PC-9 (cell line): ENCODE results near the gene B9D1. TPM values are rescaled to one million over a fixed set of nuclear protein-coding genes. Genes with fewer than 3 reads are reported as not detected.

ENCODE experiments used
- BruUV-seq: library from RNA; stranded (reverse); fragments of 400-500 nt; replicated peaks from 2 replicates; lab custom pipeline; 2021; lab: Mats Ljungman, UMichigan
- CTCF ChIA-PET: fragments of 300-600 bp; sonication (Branson Sonifier 250); formaldehyde crosslinking; loops from one replicate; lab custom pipeline; 2022; ENCODE audit warnings: antibody characterized with exemption; lab: Charles Lee
- POLR2A ChIA-PET: fragments of 300-600 bp; sonication (Branson Sonifier 250); formaldehyde crosslinking; loops from one replicate; lab custom pipeline; 2022; ENCODE audit warnings: antibody characterized with exemption; ENCODE audit not compliant: unreplicated experiment; lab: Charles Lee
- DNase-seq, 2 experiments: peaks; one replicate each; pipeline versions ENCODE4 v3.0.0 to v3.0.0-alpha.2; 2015 to 2022; ENCODE audit warnings: mixed read lengths in 1 of 2
- H2AFZ ChIP-seq: fragments of 200-600 bp; sonication (generic); 2 replicates; pipeline ENCODE4 v1.8.1; 2017; ENCODE audit warnings: antibody characterized with exemption
- H3F3A ChIP-seq: fragments of 200-600 bp; sonication (generic); 2 replicates; pipeline ENCODE4 v1.8.1; 2017; ENCODE audit warnings: antibody characterized with exemption, mild to moderate bottlenecking, low read depth; ENCODE audit not compliant: insufficient read depth
- H3K27ac ChIP-seq: fragments of 200-600 bp; sonication (generic); 2 replicates; pipeline ENCODE4 v1.6.1; 2016; ENCODE audit warnings: mixed run types
- H3K27me3 ChIP-seq: fragments of 200-600 bp; sonication (generic); 2 replicates; pipeline ENCODE4 v1.6.1; 2016; ENCODE audit warnings: low read depth, mixed run types; ENCODE audit not compliant: insufficient read depth
- H3K36me3 ChIP-seq: fragments of 200-600 bp; sonication (generic); 2 replicates; pipeline ENCODE4 v1.6.1; 2016; ENCODE audit warnings: low read depth, mixed run types
- H3K4me1 ChIP-seq: fragments of 200-600 bp; sonication (generic); replicated peaks from 2 replicates; pipeline ENCODE4 v1.6.1; 2016; ENCODE audit warnings: mixed run types; ENCODE audit not compliant: insufficient read depth
- H3K4me2 ChIP-seq: fragments of 200-600 bp; sonication (generic); 2 replicates; pipeline ENCODE4 v1.6.1; 2017; ENCODE audit warnings: mixed run types
- H3K4me3 ChIP-seq: fragments of 200-600 bp; sonication (generic); 2 replicates; pipeline ENCODE4 v1.6.1; 2016; ENCODE audit warnings: mixed run types
- H3K79me2 ChIP-seq: fragments of 200-600 bp; sonication (generic); 2 replicates; pipeline ENCODE4 v1.6.1; 2017; ENCODE audit warnings: low read depth, mixed run types
- H3K9me2 ChIP-seq: fragments of 200-600 bp; sonication (generic); 2 replicates; pipeline ENCODE4 v1.8.1; 2017; ENCODE audit warnings: mild to moderate bottlenecking; ENCODE audit not compliant: insufficient read depth
- H3K9me3 ChIP-seq: fragments of 200-600 bp; sonication (generic); 2 replicates; pipeline ENCODE4 v1.8.1; 2016; ENCODE audit warnings: low read depth; ENCODE audit not compliant: insufficient read depth
- H4K20me1 ChIP-seq: fragments of 200-600 bp; sonication (generic); 2 replicates; pipeline ENCODE4 v1.8.1; 2017; ENCODE audit not compliant: insufficient read depth
- CTCF ChIP-seq: fragments of 200-600 bp; sonication (generic); conservative IDR thresholded peaks from 2 replicates; pipeline ENCODE4 v1.6.1; 2017; ENCODE audit warnings: mixed run types, antibody characterized with exemption, mild to moderate bottlenecking, moderate library complexity
- EZH2 ChIP-seq: fragments of 200-600 bp; sonication (generic); IDR thresholded peaks from 2 replicates; pipeline ENCODE4 v1.8.0; 2017; ENCODE audit warnings: antibody characterized with exemption, low read depth
- intact Hi-C: fragments of 100-400 bp; cut with micrococcal nuclease; formaldehyde crosslinking; loops from one replicate; pipeline ENCODE4 v1.10.0; 2022; ENCODE audit not compliant: unreplicated experiment
- total RNA-seq: library from RNA; stranded (reverse); gene quantifications from 2 replicates; pipeline ENCODE4 v1.2.3, GENCODE V29; 2021

Gene B9D1
- total RNA-seq, 1 experiment from 2014 or later: 40.2 TPM

GRCh38 chr17:19361326-19361725, 1.2 kb downstream of the B9D1 start:
- intact Hi-C loops: loop anchor here (5.0 kb wide), 2 partner anchors 291 to 391 kb away; no protein-coding TSS in a partner anchor
- Histone ChIP-seq H3K4me3 (peak overlapping the region; percentile 86; the same call in 1 of the 2 replicates), H3K9me2 (no peaks in the 10 kb centered on the region), H3F3A (peaks cover 11% of the 10 kb centered on the region), H3K79me2 (peaks cover 16% of the 10 kb centered on the region), H3K36me3 (peaks cover 11% of the 10 kb centered on the region; the same call in 1 of the 2 replicates), H2AFZ (peak overlapping the region; percentile 88; the same call in 1 of the 2 replicates), H3K4me2 (peak overlapping the region; percentile 80), H3K27ac (no peak overlapping the region), H3K27me3 (no peaks in the 10 kb centered on the region), H3K4me1 (peaks cover 13% of the 10 kb centered on the region), H3K9me3 (no peaks in the 10 kb centered on the region), H4K20me1 (no peaks in the 10 kb centered on the region)
- no TSS peak for BruUV-seq
- no peak for DNase-seq
- POLR2A ChIA-PET: no interaction called here
- TF ChIP-seq CTCF (no peak), EZH2 (no peak)
- CTCF ChIA-PET: interaction anchor here (2.4 kb wide), 1 partner anchor 16 kb away, joined by 27 read pairs; the partner anchor contains the start of gene MAPK7

GRCh38 chr17:19360772-19361171, 1.8 kb downstream of the B9D1 start:
- no TSS peak for BruUV-seq

GRCh38 chr17:19359856-19360255, 2.7 kb downstream of the B9D1 start:
- POLR2A ChIA-PET: no interaction called here
- DNase-seq: no peak
- no TSS peak for BruUV-seq
- H4K20me1 ChIP-seq: no peaks in the 10 kb centered on the region
- H3K27ac ChIP-seq: no peak overlapping the region
- H3K79me2 ChIP-seq: peaks cover 16% of the 10 kb centered on the region
- no peak overlapping the region for H3K4me2 ChIP-seq
- no peak overlapping the region for H2AFZ ChIP-seq
- no peaks in the 10 kb centered on the region for H3K9me3 ChIP-seq
- H3K36me3 ChIP-seq: peaks cover 13% of the 10 kb centered on the region; the same call in 1 of the 2 replicates
- H3F3A ChIP-seq: peaks cover 16% of the 10 kb centered on the region
- CTCF ChIA-PET: no interaction called here
- no peaks in the 10 kb centered on the region for H3K27me3 ChIP-seq
- intact Hi-C loops: loop anchor here (5.0 kb wide), 2 partner anchors 292 to 392 kb away; no protein-coding TSS in a partner anchor
- H3K4me3 ChIP-seq: no peak overlapping the region
- no peak for TF ChIP-seq CTCF
- TF ChIP-seq EZH2: no peak
- no peaks in the 10 kb centered on the region for H3K9me2 ChIP-seq
- H3K4me1 ChIP-seq: peaks cover 13% of the 10 kb centered on the region

More at GRCh38 chr17:19360772-19361171, 1.8 kb downstream of the B9D1 start:
- CTCF ChIA-PET: no interaction called here
- POLR2A ChIA-PET: no interaction called here
- Histone ChIP-seq H4K20me1 (no peaks in the 10 kb centered on the region), H3K9me3 (no peaks in the 10 kb centered on the region), H3F3A (peaks cover 11% of the 10 kb centered on the region), H3K27ac (no peak overlapping the region), H3K79me2 (peaks cover 16% of the 10 kb centered on the region), H3K36me3 (peaks cover 13% of the 10 kb centered on the region; the same call in 1 of the 2 replicates), H3K4me2 (no peak overlapping the region), H3K9me2 (no peaks in the 10 kb centered on the region), H2AFZ (no peak overlapping the region), H3K27me3 (no peaks in the 10 kb centered on the region), H3K4me3 (no peak overlapping the region), H3K4me1 (peaks cover 13% of the 10 kb centered on the region)
- no peak for DNase-seq
- no peak for TF ChIP-seq CTCF
- TF ChIP-seq EZH2: no peak
- intact Hi-C loops: loop anchor here (5.0 kb wide), 2 partner anchors 292 to 392 kb away; no protein-coding TSS in a partner anchor
